Nephron (organoid): Measurements from ENCODE around the gene EMID1.

Experiments used
- H3K27ac Mint-ChIP-seq, 3 experiments: 2 replicates each; pipeline ENCODE4 v1.8.0; 2020; ENCODE audit warnings: mixed read lengths in 3 of 3, mild to moderate bottlenecking in 2 of 3, moderate library complexity in 1 of 3
- H3K27me3 Mint-ChIP-seq: 2 replicates; pipeline ENCODE4 v1.8.0; 2021; ENCODE audit warnings: low read depth, mild to moderate bottlenecking, moderate library complexity, mixed read lengths
- H3K36me3 Mint-ChIP-seq: 2 replicates; pipeline ENCODE4 v1.8.0; 2020; ENCODE audit warnings: low read depth, mixed read lengths
- H3K4me1 Mint-ChIP-seq: 2 replicates; pipeline ENCODE4 v1.8.0; 2020; ENCODE audit warnings: mixed read lengths
- H3K4me3 Mint-ChIP-seq, 3 experiments: 2 replicates each; pipeline ENCODE4 v1.8.0; 2020; ENCODE audit warnings: mild to moderate bottlenecking in 3 of 3, mixed read lengths in 3 of 3, moderate library complexity in 2 of 3
- H3K9me3 Mint-ChIP-seq: 2 replicates; pipeline ENCODE4 v1.8.0; 2020; ENCODE audit warnings: mixed read lengths
- CTCF ChIP-seq, 3 experiments: fragments of 200-600 bp; sonication (generic); IDR thresholded peaks; one replicate each; pipeline ENCODE4 v1.5.0; 2021; ENCODE audit warnings: antibody characterized with exemption in 3 of 3; ENCODE audit not compliant: unreplicated experiment in 3 of 3

Gene EMID1

GRCh38 chr22:29163808-29164207, 41.9 kb upstream of the EMID1 start:
- Mint-ChIP-seq H3K4me1 (peaks cover 8% of the 10 kb centered on the region), H3K9me3 (no peaks in the 10 kb centered on the region), H3K4me3 (no peak overlapping the region), H3K27me3 (peaks cover 13% of the 10 kb centered on the region), H3K27ac (no peak overlapping the region), H3K36me3 (no peaks in the 10 kb centered on the region)
- no peak for TF ChIP-seq CTCF (IDR thresholded peaks at IDR 0.05; ENCODE audit: unreplicated experiment in 3 of 3)

GRCh38 chr22:29165321-29166060, 40.2 kb upstream of the EMID1 start:
- H3K4me1 Mint-ChIP-seq: peaks cover 11% of the 10 kb centered on the region
- TF ChIP-seq CTCF (IDR thresholded peaks at IDR 0.05; ENCODE audit: unreplicated experiment in 3 of 3): no peak
- no peak overlapping the region for H3K27ac Mint-ChIP-seq
- no peaks in the 10 kb centered on the region for H3K9me3 Mint-ChIP-seq
- no peaks in the 10 kb centered on the region for H3K36me3 Mint-ChIP-seq
- H3K4me3 Mint-ChIP-seq: no peak overlapping the region
- H3K27me3 Mint-ChIP-seq: peaks cover 16% of the 10 kb centered on the region

- TF ChIP-seq CTCF (IDR thresholded peaks at IDR 0.05; ENCODE audit: unreplicated experiment in 3 of 3): no peak
These were observed 39.5 kb upstream of the EMID1 start for GRCh38 chr22:29166180-29166579.

GRCh38 chr22:29167032-29167911, 38.4 kb upstream of the EMID1 start:
- H3K4me3 Mint-ChIP-seq: no peak overlapping the region
- TF ChIP-seq CTCF (IDR thresholded peaks at IDR 0.05; ENCODE audit: unreplicated experiment in 3 of 3): no peak
- H3K9me3 Mint-ChIP-seq: no peaks in the 10 kb centered on the region
- peaks cover 17% of the 10 kb centered on the region for H3K27me3 Mint-ChIP-seq
- peaks cover 11% of the 10 kb centered on the region for H3K4me1 Mint-ChIP-seq
- no peak overlapping the region for H3K27ac Mint-ChIP-seq
- H3K36me3 Mint-ChIP-seq: no peaks in the 10 kb centered on the region

More at GRCh38 chr22:29166180-29166579, 39.5 kb upstream of the EMID1 start:
- Mint-ChIP-seq H3K36me3 (no peaks in the 10 kb centered on the region), H3K4me1 (peaks cover 11% of the 10 kb centered on the region), H3K27ac (no peak overlapping the region), H3K4me3 (no peak overlapping the region), H3K27me3 (peaks cover 17% of the 10 kb centered on the region), H3K9me3 (no peaks in the 10 kb centered on the region)

- H3K9me3 Mint-ChIP-seq: peaks cover 25% of the 10 kb centered on the region
These were observed 34.0 kb upstream of the EMID1 start for GRCh38 chr22:29171721-29172120.

More at GRCh38 chr22:29171721-29172120, 34.0 kb upstream of the EMID1 start:
- peaks cover 11% of the 10 kb centered on the region for H3K27me3 Mint-ChIP-seq
- H3K4me3 Mint-ChIP-seq: no peak overlapping the region
- H3K27ac Mint-ChIP-seq: no peak overlapping the region
- H3K36me3 Mint-ChIP-seq: peaks cover 12% of the 10 kb centered on the region
- no peak for TF ChIP-seq CTCF (IDR thresholded peaks at IDR 0.05; ENCODE audit: unreplicated experiment in 3 of 3)
- H3K4me1 Mint-ChIP-seq: peaks cover 6% of the 10 kb centered on the region
